NCI-H526 treated with DMSO at 0.1 percent for 48 hours (cell line): Measurements from ENCODE around the gene SPECC1L.
"Not testable (repeated sequence)": the region's sequence is repeated elsewhere in the genome, so short reads cannot be mapped to it uniquely, and the experiment has no call there.

Experiments
- DNase-seq: peaks from one replicate; lab custom pipeline; 2025; lab: John Stamatoyannopoulos, UW

Gene SPECC1L, protein sequence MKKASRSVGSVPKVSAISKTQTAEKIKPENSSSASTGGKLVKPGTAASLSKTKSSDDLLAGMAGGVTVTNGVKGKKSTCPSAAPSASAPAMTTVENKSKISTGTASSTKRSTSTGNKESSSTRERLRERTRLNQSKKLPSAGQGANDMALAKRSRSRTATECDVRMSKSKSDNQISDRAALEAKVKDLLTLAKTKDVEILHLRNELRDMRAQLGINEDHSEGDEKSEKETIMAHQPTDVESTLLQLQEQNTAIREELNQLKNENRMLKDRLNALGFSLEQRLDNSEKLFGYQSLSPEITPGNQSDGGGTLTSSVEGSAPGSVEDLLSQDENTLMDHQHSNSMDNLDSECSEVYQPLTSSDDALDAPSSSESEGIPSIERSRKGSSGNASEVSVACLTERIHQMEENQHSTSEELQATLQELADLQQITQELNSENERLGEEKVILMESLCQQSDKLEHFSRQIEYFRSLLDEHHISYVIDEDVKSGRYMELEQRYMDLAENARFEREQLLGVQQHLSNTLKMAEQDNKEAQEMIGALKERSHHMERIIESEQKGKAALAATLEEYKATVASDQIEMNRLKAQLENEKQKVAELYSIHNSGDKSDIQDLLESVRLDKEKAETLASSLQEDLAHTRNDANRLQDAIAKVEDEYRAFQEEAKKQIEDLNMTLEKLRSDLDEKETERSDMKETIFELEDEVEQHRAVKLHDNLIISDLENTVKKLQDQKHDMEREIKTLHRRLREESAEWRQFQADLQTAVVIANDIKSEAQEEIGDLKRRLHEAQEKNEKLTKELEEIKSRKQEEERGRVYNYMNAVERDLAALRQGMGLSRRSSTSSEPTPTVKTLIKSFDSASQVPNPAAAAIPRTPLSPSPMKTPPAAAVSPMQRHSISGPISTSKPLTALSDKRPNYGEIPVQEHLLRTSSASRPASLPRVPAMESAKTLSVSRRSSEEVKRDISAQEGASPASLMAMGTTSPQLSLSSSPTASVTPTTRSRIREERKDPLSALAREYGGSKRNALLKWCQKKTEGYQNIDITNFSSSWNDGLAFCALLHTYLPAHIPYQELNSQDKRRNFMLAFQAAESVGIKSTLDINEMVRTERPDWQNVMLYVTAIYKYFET

DNA sequence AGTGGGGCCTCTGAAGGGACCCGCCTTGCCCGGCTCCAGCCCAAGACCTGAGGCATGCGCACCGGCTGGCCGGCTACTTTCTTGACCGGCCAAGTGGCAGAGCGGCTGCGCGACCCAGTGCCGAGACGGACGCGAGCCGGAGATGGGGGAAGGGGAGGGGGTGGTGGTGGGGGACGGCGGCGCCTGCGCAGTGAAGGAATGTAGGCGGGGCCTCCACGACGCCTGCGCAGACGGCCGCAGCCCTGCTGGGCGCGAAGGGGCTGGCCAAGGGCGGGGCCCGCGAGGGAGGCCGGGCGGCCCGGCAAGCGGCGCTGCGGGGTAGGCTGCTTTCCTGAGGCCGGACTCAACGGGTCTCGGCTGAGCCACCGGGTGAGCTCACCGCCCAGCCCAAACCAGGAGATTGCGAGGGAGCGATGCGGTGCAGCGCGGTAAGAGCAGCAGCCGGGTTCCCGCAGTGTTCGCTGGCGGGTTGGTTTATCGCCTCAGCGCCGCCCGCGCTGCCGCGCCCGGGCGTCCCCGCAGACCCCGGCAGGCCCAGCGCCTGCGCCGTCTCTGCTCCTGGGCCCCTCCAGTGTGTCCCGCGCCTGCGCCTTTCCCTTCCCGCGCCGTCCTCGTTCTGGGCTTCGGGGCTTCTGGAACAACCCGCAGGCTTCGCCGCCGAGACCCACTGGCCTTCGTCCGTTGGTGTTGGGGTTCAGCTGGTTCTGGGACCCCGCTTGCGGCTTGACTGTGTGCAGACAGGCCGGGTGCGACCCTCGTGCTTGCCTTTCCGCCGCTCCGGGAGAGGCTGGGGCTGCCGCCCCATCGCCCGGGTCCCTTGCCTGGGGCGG, at the start of gene SPECC1L:
TSS of gene SPECC1L (plus strand) at position 276 of the 830 bp plus-strand sequence. CDS start 31,401 bp downstream, outside the sequence.
- peak; percentile 56 for DNase-seq

DNA sequence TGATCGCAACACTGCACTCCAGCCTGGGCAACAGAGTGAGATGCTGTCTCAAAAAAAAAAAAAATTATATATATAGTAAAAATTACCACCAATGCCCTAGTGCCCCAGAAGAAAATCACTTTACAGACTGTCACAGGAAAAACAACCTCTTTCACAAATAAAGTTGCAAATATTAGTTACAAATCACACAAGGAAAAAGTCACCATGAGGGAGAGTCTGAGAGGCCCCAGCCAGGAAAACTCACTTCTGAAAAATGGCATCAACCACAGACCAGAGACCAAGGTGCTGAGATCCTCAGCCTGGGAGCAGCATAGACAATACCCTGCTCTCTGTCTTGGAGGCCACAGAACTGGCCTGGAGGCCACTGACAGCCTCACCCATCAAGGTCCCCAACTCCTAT, 46.2 kb upstream of the SPECC1L start:
- DNase-seq: no peak

DNA sequence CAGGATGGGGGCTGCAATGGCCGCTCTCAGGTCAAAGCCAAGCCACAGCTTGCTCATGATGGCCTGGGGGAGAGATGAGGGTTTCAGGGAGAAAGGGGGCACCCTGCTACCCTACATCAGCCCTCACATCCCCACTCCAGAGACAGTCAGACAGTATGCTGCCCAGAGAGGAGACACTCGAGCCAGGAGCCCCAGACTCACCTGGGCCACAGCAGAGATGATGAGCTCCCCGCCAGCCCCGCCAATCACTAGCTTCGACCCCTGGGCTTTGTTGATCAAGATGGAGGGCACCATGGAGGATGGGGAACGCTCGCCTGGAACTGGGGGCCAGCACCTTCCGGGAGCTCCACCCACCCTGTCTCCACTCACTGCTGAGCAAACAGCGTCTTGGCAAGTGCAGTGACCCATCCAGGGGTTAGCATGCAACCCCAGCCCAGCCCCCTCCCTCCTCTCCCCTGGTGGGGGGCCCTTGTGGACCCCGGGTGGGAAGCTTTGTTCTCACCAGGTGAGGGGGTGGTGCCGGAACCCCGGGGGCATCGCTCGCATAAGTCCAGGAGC, 45.5 kb upstream of the SPECC1L start:
- DNase-seq: no peak

DNA sequence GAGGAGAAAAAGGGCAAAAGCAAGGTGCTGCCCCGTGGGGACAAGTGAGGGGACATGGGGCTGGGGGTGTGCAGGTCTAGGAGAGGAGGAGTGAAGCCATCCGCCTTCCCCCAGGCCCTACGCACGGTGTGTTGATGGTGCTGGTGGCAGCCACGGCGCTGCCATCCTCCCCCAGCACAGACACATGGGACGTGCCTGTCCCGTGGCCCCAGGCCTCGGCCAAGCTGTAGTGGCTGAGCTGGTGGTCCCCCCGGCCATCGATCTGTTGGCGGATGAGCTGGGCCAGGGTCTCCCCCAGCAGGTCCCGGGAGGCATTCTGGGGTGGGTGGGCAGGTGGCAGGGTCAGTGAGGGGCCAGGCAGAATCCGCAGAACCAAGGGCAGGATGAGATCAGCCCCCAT, 44.7 kb upstream of the SPECC1L start:
- DNase-seq: no peak

DNA sequence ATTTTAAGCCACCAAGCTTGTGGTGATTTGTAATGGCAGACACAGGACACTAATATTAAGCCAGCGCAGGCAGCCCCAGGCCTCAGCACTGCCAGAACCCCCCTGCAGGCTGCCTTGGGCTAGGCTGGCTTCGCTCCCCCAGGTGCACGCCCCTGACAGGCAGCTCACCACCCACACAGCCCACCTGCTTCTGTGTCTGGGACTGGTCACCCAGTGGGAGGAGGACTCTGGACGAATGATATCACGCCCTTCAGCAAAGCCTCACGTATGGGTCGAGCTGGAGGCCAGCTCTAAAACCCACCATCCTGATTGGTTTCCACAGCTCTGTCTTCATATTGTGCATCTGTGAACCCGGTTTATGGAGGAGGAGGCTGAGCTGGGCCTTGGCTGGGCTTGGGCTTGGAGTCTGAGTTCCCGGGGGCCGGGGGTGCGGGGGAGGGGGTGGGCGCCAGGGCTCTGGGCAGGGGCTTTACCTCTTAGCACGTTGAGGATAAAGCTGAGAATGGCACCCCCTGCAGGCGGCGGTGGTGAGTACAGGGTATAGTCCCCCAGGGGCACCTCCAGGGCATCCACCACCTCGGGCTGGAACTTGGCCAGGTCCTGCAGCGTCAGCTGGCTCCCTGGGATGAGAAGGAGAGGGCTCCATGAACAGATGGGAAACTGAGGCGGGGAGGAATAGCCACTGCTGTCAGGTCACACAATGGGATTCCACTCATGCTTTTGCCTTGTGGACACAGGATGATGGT, 39.5 kb upstream of the SPECC1L start:
- DNase-seq: no peak

DNA sequence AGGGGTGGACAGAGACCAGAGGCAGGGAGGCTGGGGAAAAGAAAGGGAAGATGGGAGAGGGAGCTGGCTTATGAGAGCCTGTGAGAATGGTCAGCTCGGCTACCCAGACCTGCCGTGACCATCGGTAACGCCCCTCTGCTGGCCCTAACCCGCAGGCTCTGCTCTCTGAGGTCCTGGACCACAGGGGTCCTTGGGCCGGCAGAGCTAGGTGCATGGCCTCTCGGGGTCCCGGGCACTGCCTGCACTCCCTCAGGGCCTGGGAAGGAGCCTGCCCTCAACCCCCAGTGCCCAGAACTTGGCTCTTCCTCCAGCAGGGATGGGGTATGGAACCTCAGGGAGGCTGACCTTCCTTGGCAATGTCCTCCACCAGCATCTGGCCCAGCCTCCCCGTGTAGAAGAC, 38.9 kb upstream of the SPECC1L start:
- DNase-seq: no peak

DNA sequence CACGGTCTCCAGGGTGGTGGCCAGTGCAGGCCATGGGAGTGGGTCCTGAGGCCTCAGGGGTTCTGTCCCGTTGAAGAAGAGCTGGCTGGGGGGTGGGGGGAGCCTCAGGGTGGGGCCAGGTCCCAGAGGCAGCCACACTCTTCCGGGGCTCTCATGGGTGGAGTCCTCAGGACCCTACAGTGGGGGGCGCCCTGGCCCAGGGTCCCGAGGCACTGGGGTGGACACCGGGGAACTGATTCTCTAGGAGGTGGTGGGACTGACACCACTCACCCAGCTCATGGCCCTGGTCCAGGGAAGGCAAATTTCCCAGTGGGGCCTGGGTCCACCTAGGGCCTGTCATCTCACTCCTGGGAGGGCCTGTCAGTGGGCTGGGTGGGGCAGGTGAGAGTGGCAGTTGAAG, 38.5 kb upstream of the SPECC1L start:
- DNase-seq: no peak

DNA sequence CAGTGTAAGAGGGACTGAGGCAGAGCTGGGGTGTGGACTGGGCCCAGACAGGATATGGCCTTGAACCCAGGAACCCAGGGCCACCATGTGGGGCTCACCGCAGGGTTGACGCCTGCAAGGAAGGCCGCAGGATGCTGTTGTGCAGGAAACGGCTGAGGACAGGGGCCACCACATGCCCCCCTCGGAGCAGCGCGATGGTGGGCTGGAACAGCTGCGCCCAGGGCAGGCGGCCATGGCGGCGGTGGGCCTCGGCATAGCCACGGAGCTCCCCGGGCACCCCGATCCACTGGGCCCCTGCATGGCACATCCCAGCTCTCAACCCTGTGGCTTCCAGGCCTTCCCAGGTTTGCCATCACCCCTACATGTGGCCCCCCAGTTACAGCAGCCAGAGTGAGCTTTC, 37.9 kb upstream of the SPECC1L start:
- no peak for DNase-seq

DNA sequence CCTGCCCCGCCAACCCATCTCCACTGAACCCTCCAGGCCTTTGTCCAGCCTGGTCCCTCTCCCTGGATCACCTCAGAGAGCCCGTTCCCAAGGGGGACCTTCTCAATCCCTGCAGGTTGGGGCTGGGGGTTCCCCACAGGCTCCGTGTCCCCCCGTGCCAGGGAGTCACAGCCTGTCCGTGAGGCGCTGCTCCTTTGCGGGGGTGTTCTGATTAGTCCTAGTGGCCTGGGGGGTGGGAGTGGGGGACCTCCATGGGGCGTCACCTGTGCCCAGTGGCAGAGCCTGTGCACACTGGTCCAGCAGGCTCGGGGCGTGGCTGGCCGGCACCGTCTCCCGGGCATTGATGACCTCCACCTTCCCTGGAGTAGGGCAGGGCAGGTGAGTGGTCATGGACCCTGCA, 37.4 kb upstream of the SPECC1L start:
- no peak for DNase-seq

DNA sequence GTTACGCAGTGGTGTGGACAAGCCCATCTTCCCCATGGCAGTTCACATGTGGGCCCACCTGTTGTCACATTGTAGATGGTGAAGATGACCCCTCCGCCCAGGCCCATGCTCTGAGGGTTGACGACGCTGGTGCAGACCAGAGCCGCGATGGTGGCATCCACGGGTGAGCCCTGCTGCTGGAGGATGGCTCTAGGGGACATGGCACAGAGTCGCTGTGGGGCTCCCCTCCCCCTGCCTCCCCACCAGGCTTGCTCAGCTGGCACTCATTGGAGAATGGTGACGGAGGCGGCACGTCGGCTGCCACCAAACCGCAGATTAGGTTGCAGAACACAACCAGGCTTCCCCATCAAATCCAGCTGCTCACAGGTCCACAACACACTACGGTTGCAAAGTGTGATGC, 36.8 kb upstream of the SPECC1L start:
- no peak for DNase-seq

DNA sequence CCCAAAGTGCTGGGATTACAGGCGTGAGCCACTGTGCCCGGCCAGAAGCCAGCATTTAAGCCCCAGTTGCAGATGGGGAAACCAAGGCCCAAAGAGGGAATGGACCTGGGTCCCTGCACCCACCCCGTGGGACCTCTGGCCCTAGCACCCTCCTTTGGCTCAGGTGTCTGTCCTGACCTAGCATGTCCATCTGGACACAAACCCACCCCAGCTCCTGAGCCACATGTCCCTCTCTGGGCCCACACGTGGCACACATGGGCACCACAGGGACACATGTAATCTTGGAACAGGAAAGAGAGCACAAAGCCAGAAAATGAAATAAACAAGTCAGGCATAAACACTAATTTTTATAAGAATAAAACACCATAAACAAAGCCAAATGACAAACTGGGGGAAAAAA, 35.3 kb upstream of the SPECC1L start:
- no peak for DNase-seq

DNA sequence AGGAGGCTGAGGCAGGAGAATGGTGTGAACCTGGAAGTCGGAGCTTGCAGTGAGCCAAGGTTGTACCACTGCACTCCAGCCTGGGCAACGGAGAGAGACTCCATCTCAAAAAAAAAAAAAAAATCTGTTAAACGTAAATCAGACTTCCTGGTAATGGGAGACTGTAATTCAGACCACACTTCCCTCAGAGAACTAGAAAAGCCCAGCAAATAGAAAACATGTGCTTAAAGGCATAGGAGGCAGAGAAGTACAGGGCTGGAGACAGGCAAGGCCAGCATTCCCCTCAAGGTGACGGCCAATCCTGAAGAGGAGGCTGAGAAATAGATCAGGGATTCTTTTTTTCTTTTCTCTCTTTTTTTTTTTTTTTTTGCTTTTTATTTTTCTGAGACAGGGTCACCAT, 34.0 kb upstream of the SPECC1L start:
- no peak for DNase-seq

DNA sequence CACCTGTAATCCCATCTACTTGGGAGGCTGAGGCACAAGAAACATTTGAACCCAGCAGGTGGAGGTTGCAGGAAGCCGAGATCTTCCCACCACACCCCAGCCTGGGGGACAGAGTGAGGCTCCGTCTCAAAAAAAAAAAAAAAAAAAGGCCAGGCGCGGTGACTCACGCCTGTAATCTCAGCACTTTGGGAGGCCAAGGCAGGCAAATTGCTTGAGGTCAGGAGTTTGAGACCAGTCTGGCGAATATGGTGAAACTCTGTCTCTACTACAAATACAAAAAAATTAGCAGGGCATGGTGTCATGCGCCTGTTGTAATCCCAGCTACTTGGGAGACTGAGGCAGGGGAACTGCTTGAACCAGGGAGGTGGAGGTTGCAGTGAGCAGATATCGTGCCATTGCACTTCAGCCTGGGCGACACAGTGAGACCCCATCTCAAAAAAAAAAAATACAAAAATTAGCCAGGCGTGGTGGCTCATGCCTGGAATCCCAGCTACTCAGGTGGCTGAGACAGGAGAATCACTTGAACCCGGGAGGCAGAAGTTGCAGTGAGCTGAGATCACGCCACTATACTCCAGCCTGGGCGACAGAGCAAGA, 32.4 kb upstream of the SPECC1L start:
- DNase-seq: not testable (repeated sequence)

DNA sequence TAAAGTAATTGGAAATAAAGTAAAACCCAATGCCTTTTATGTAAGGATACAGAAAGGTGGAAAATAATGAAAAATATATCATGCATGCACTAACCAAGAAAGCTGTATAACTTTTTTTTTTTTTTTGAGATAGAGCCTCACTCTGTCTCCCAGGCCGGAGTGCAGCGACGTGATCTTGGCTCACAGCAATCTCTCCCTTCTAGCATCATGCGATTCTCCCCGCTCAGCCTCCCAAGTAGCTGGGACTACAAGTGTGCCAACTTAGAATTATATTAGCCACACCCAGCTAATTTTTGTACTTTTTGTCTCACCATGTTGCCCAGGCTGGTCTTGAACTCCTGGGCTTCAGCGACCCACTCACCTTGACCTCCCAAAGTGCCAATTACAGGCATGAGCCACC, 30.2 kb upstream of the SPECC1L start:
- no peak for DNase-seq

DNA sequence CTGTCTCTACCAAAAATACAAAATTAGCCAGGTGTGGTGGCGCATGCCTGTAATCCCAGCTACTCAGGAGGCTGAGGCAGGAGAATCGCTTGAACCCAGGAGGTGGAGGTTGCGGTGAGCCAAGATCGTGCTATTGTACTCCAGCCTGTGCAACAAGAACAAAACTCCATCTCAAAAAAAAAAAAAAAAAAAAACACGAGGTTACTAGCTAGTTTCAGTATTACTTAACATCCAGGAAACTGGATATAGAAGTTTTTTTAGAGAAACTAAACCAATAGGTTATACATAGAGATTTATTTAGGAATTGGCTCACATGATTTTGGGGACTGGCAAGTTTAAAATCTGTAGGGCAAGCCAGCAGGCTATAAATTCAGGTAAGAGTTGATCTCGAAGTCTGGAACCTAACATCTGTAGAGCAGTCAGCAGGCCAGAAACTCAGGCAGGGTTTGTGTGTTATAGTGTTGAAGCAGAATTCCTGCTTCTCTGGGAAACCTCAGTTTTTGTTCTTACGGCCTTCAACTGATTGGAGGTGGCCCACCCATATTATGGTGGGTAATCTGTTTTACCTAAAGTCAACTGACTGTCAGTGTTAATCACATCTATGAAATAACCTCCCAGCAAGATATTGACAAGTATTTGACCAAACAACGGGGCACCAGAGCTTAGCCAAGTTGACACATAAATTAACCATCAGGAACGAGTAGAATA, 29.5 kb upstream of the SPECC1L start:
- DNase-seq: not testable (repeated sequence)

DNA sequence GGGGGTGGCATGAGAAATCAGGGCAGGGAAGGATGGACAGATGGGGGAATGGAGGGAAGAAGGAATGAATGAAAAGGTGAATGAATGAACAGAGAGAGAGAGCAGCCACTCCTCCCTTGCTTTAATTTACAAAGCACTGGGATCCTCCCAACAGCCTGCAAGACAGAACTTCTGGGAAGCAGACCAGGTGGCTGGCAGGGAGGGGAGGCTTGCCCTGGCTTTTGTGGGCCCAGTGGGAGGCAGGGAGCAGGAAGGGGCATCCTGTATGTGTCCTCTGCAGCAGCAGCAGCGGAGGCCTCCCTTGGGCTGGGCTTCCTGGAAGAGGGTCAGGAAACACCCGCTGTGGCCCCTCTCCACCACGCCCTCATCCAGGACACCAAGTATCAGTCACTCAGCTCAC, 27.2 kb upstream of the SPECC1L start:
- not testable (repeated sequence) for DNase-seq

DNA sequence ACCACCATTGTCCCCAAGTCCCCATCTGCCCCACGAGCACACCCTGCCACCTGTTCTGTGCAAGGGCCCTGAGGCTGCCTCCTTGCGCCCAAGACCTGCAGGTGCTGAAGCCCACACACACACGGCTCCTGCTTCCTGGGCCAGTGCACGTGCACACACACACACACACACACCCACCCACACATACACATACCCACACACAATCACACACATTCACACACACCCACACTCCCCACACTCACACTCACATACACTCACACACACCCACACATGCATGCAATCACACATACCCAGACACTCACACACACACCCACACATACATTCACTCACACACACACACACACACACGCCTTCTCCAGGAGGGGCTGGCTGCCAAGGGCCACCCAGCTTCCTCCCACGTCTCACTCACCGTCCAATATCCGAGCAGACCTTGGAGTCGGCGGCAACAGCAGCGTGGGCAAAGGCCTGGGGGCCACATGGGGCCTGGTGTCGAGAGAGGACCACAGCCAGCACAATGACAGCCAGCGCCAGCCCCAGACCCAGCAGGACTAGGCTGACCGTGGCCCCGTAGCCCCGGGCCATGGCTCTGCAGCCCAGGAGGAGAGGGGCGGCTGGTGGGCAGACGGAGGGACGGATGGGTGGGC, 26.4 kb upstream of the SPECC1L start:
- no peak for DNase-seq

DNA sequence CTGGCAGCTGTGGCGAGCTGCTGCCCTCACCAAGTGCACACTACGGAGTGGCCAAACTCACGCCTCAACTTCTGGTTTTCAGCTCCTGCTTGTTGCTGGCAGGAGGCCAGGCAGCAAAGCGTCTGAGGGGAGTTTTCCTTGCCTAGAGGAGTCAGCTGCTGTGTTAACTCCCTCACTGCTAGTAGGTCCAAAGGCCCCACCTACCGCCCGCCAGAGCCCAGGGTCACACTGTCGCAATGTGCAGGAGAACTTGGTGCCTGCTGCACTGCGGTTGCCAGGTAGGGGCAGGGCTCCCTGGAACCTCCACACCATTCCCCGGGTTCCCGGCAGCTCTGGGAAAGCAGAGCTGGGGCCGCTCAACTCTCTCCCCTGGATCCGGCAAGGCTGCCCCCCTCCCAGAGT, 25.6 kb upstream of the SPECC1L start, which contains the start of gene GGT5:
TSS of gene GGT5 (minus strand) at position 53 of the 402 bp plus-strand sequence. CDS start 357 bp downstream, outside the sequence.
- not testable (repeated sequence) for DNase-seq
